ENCODE measurements around the gene ZMIZ1. TPM values are rescaled to one million over a fixed set of nuclear protein-coding genes. Genes with fewer than 3 reads are reported as not detected.

Gene ZMIZ1
- total and polyA plus RNA-seq, 5 donors = 38.0 to 83.1 (median 71.1) TPM

- DNase-seq = peak in 1 of 3 donors; percentile 67
- WGBS = 43% methylated on average over 24 of the region's 24 CpGs
- Histone ChIP-seq H3K4me1 (ENCODE audit: control insufficient read depth, insufficient read depth, low read length) (peaks cover 27% of the 10 kb centered on the region), H3K27ac (ENCODE audit: low read length) (peak overlapping the region; percentile 12), H3K4me3 (ENCODE audit: low read length) (no peak overlapping the region), H3K27me3 (ENCODE audit: control insufficient read depth, insufficient read depth) (no peaks in the 10 kb centered on the region), H3K9me3 (ENCODE audit: control insufficient read depth, low read length) (no peaks in the 10 kb centered on the region)
- intact Hi-C loops (cut with DNase I) = no loop called here
- peak; percentile 17 to 20 for ATAC-seq
Measured at GRCh38 chr10:79260811-79261740, 192.3 kb downstream of the ZMIZ1 start.

DNA sequence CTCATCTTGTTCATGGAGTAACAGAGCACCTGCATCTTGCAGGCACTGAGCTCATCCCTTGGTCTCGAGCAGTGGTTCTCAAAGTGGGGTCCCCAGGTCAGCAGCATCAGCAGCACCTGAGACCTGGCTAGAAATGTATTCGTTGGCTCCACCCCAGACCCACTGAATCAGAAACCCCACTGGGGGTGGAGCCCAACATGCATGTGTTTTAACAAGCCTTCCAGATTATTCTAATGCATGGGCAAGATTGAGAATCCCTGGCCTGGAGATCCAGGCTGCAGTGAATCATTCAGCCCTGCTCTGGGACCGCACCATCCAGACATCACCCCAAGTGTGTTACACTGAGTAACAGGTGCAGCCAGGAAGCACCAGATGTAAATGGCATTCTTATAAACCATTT, 193.4 kb downstream of the ZMIZ1 start:
- DNase-seq (no peak), ATAC-seq (no peak)
- Histone ChIP-seq H3K4me3 (ENCODE audit: low read length) (no peak overlapping the region), H3K4me1 (ENCODE audit: control insufficient read depth, insufficient read depth, low read length) (peaks cover 31% of the 10 kb centered on the region), H3K27ac (ENCODE audit: low read length) (no peak overlapping the region), H3K27me3 (ENCODE audit: control insufficient read depth, insufficient read depth) (no peaks in the 10 kb centered on the region), H3K9me3 (ENCODE audit: control insufficient read depth, low read length) (no peaks in the 10 kb centered on the region)
- intact Hi-C loops (cut with DNase I) = no loop called here
- 90% methylated on average over 3 of the region's 3 CpGs for WGBS

DNA sequence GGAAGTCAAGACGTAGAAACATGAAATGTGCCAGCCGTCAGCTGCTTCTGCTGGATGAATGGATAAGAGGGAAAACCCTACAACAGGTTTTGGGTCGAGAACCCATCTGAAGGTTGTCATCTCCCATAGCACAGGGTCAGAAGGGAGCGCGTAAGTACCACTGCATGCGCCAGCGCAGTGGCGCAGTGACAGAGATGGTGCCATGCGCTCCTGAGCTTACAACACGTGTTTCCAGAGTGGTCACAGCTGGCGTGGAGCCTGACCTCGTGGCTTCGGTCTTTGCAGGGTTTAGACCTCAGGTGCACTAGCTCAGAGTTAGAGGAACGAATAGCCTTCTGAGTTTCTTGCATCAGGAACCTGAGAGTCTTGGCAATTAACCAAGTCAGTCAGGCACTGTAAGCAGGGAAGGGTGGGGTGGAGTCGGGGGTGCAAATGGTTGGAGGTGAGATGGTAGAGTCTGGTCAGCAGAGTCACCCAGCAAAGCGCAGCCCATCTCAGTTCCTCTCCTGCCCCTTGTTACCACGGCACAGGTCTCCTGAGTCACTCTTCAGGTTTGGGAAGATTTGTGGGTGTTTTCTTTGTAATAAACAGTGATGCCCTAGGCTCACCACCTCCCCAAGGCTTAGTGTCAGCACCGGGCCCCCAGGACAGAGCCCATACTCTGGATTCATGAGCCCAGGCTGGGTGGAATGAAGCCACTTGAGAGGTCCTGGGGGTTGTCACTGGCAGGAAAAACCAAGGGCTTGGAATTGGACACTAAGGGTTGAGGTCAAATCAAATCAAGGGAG, 194.4 kb downstream of the ZMIZ1 start:
- ATAC-seq (no peak), DNase-seq (no peak)
- Histone ChIP-seq H3K4me1 (ENCODE audit: control insufficient read depth, insufficient read depth, low read length) (peaks cover 35% of the 10 kb centered on the region), H3K9me3 (ENCODE audit: control insufficient read depth, low read length) (no peaks in the 10 kb centered on the region), H3K27me3 (ENCODE audit: control insufficient read depth, insufficient read depth) (no peaks in the 10 kb centered on the region), H3K4me3 (ENCODE audit: low read length) (no peak overlapping the region), H3K27ac (ENCODE audit: low read length) (no peak overlapping the region)
- 83% methylated on average over 18 of the region's 18 CpGs for WGBS
- intact Hi-C loops (cut with DNase I) = no loop called here

DNA sequence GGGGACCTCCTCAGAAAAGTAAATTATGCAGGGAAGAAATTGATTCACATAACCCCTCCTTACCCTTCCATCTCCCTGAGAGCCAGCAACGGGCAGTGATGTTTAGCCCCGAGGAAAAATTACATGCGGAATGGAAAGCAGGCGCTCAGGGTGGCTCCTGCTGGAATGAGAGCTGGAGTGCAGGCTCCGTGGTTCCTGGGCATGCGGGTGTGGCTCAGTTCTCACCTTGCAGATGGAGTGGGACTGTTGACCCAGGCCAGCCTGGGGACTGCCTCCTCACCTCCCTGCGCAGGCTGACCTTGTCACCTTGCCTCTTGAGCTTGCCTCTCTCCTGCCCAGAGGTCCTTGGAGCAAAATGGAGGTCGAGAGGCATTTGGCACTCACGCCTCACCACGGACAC, 195.2 kb downstream of the ZMIZ1 start:
- Histone ChIP-seq H3K27me3 (ENCODE audit: control insufficient read depth, insufficient read depth) (no peaks in the 10 kb centered on the region), H3K9me3 (ENCODE audit: control insufficient read depth, low read length) (no peaks in the 10 kb centered on the region), H3K27ac (ENCODE audit: low read length) (no peak overlapping the region), H3K4me1 (ENCODE audit: control insufficient read depth, insufficient read depth, low read length) (peaks cover 39% of the 10 kb centered on the region), H3K4me3 (ENCODE audit: low read length) (no peak overlapping the region)
- ATAC-seq = no peak
- no peak for DNase-seq
- intact Hi-C loops (cut with DNase I) = no loop called here
- whole genome bisulfite sequencing = 83% methylated on average over 10 of the region's 10 CpGs

DNA sequence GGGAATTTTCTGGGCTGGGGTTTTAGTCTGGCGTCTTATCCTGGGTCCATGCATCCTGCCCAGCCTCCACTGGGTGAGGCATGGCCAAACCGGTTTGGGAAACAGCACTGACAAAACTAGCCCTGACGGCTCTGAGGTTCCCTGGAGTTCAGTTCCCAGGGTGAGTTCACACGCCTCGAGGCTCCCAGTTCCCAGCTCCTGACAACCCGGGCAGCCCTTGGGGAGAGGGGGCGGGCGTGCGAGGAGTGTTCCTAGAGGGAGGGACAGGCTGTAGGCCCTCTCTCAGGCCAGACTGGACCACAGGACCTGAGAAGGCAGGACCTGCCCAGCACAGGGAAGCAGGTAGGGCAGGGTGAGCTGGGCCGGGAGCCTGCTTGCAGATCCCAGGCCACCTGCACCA, 196.2 kb downstream of the ZMIZ1 start:
- ATAC-seq (no peak), DNase-seq (peak in 2 of 3 donors; percentile 65 to 78)
- Histone ChIP-seq H3K4me3 (ENCODE audit: low read length) (no peak overlapping the region), H3K27me3 (ENCODE audit: control insufficient read depth, insufficient read depth) (no peaks in the 10 kb centered on the region), H3K9me3 (ENCODE audit: control insufficient read depth, low read length) (no peaks in the 10 kb centered on the region), H3K27ac (ENCODE audit: low read length) (no peak overlapping the region), H3K4me1 (ENCODE audit: control insufficient read depth, insufficient read depth, low read length) (peaks cover 38% of the 10 kb centered on the region)
- WGBS = 62% methylated on average over 10 of the region's 10 CpGs
- intact Hi-C loops (cut with DNase I) = no loop called here

DNA sequence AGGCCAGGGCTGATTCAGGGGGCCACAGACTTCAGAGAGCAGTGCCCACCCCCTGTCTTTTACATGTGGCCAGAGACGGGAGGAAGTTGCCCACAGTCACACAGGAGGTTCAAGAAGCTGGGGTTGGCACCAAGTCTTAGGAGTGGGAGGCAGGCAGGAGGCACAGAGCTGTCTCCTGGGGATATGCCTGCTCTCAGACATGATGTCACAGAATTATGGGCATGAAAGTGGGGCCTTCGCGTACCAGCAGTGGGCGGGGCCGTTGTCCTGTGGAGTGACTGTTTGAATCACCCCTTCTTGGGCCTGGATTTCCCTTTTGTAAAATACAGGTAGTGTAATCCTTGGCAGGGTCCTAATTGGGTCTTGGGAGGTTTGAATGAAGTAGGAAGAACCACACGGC, 197.3 kb downstream of the ZMIZ1 start:
- Histone ChIP-seq H3K9me3 (ENCODE audit: control insufficient read depth, low read length) (no peaks in the 10 kb centered on the region), H3K4me1 (ENCODE audit: control insufficient read depth, insufficient read depth, low read length) (peaks cover 30% of the 10 kb centered on the region), H3K4me3 (ENCODE audit: low read length) (no peak overlapping the region), H3K27me3 (ENCODE audit: control insufficient read depth, insufficient read depth) (no peaks in the 10 kb centered on the region), H3K27ac (ENCODE audit: low read length) (peak overlapping the region; percentile 76)
- DNase-seq = peak in 2 of 3 donors; percentile 54 to 71
- intact Hi-C loops (cut with DNase I) = no loop called here
- ATAC-seq = no peak
- WGBS = 53% methylated on average over 6 of the region's 6 CpGs

- ATAC-seq (peak; percentile 72 to 83), DNase-seq (peak; percentile 85 to 87 (median 86))
- no peaks in the 10 kb centered on the region for H3K27me3 ChIP-seq (ENCODE audit: control insufficient read depth, insufficient read depth)
- H3K4me3 ChIP-seq (ENCODE audit: low read length) = no peak overlapping the region
- WGBS = 28% methylated on average over 11 of the region's 11 CpGs
- H3K9me3 ChIP-seq (ENCODE audit: control insufficient read depth, low read length) = no peaks in the 10 kb centered on the region
- H3K4me1 ChIP-seq (ENCODE audit: control insufficient read depth, insufficient read depth, low read length) = peaks cover 24% of the 10 kb centered on the region
- intact Hi-C loops (cut with DNase I) = no loop called here
- peak overlapping the region; percentile 76 for H3K27ac ChIP-seq (ENCODE audit: low read length)
Measured at GRCh38 chr10:79266543-79267312, 198.0 kb downstream of the ZMIZ1 start.

DNA sequence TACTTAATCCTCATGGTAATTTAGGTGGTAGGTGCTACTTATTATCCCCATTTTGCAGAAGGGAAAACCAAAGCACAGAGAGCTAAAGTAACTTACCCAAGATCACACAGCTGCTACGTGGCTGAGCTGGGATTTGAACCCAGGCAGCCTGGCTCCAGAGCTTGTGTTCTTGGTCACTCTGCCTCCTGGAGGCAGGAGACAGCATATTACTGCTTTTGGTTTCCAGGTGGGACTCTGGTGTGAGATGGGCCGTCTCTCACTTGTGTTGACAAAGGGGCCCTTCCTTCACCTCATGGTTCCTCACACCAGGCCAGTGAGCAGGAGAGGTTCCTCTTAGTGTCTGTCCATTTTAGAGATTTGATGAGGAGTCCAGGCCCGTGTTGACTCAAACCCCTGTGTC, 198.7 kb downstream of the ZMIZ1 start:
- DNase-seq = no peak
- WGBS = 67% methylated on average over 3 of the region's 3 CpGs

DNA sequence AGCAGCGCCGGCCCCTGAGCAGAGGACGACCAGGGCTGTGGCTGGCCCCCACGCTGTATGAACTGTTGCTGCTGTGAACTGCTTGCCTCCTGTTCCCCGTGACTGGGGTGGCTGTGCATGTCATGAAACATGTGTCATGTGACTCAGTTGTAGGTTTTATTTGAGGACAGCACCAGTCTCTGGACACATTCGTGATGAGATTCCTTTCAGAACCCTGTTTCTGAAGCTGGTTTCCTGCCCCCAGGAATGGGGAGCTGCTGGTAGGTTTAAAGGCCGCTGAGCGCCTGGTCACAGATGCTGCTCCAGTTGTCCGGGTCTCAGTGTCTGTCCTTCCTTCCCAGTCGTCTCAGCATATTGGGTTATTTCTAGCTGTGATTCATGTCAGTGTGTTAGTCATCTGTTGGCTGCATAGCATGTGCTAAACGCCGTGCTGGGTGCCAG, 199.4 kb downstream of the ZMIZ1 start:
- DNase-seq (no peak), ATAC-seq (no peak)
- 59% methylated on average over 12 of the region's 12 CpGs for WGBS
- intact Hi-C loops (cut with DNase I) = no loop called here
- Histone ChIP-seq H3K27ac (ENCODE audit: low read length) (peak overlapping the region; percentile 14), H3K4me3 (ENCODE audit: low read length) (no peak overlapping the region), H3K4me1 (ENCODE audit: control insufficient read depth, insufficient read depth, low read length) (peaks cover 32% of the 10 kb centered on the region), H3K9me3 (ENCODE audit: control insufficient read depth, low read length) (no peaks in the 10 kb centered on the region), H3K27me3 (ENCODE audit: control insufficient read depth, insufficient read depth) (no peaks in the 10 kb centered on the region)

More for the DNA sequence above, 198.7 kb downstream of the ZMIZ1 start:
- intact Hi-C loops (cut with DNase I) = no loop called here
- no peak overlapping the region for H3K27ac ChIP-seq (ENCODE audit: low read length)
- ATAC-seq = no peak
- peaks cover 27% of the 10 kb centered on the region for H3K4me1 ChIP-seq (ENCODE audit: control insufficient read depth, insufficient read depth, low read length)
- H3K9me3 ChIP-seq (ENCODE audit: control insufficient read depth, low read length) = no peaks in the 10 kb centered on the region
- no peaks in the 10 kb centered on the region for H3K27me3 ChIP-seq (ENCODE audit: control insufficient read depth, insufficient read depth)
- H3K4me3 ChIP-seq (ENCODE audit: low read length) = no peak overlapping the region

GRCh38 chr10:79268742-79269141, 200.0 kb downstream of the ZMIZ1 start:
- WGBS = 60% methylated on average over 7 of the region's 7 CpGs
- ATAC-seq (no peak), DNase-seq (no peak)
- no peaks in the 10 kb centered on the region for H3K9me3 ChIP-seq (ENCODE audit: control insufficient read depth, low read length)
- H3K27ac ChIP-seq (ENCODE audit: low read length) = no peak overlapping the region
- H3K4me3 ChIP-seq (ENCODE audit: low read length) = no peak overlapping the region
- intact Hi-C loops (cut with DNase I) = no loop called here
- H3K4me1 ChIP-seq (ENCODE audit: control insufficient read depth, insufficient read depth, low read length) = peaks cover 29% of the 10 kb centered on the region
- no peaks in the 10 kb centered on the region for H3K27me3 ChIP-seq (ENCODE audit: control insufficient read depth, insufficient read depth)
